ENCODE measurements around the gene GCK.
A peak's percentile ranks its signal among the peaks of the same experiment; 100 is the strongest.
"Not testable (repeated sequence)": the region's sequence is repeated elsewhere in the genome, so short reads cannot be mapped to it uniquely, and the experiment has no call there.

GCK gene

DNA sequence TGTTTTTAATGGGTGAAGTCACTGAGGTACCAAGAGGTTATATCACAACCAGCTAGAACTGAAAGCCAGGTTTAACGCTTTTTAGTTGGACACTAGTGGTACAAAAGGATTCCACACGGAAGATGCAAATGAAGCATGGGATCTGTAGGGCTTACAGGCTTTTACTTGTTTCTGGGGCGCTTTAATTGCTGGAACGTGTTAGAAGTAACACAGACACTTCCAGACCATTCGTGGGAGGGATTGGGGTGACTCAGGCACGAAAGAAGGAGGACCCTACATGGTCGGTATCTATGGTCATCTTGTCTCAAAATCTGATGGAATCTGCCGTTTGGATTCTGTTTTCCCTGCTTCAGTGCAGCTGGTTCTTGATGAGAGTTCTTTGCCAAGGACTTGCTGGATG is 12.6 kb upstream of the GCK start:
- peaks cover 6 to 9% of the 10 kb centered on the region in 2 donors for H3K4me1 ChIP-seq (ENCODE audit: control insufficient read depth in 2 of 2, insufficient read depth in 2 of 2, low read length in 2 of 2)
- peaks cover 0 to 4% of the 10 kb centered on the region in 2 donors for H3K27me3 ChIP-seq (ENCODE audit: control insufficient read depth in 2 of 2, insufficient read depth in 2 of 2, low read length in 2 of 2)
- peak overlapping the region in 1 of 2 donors; percentile 90 for H3K9ac ChIP-seq (ENCODE audit: low read depth in 1 of 2, low read length in 2 of 2)
- H3K27ac ChIP-seq (ENCODE audit: low read depth in 2 of 2, low read length in 2 of 2), result no peak overlapping the region
- H3K36me3 ChIP-seq (ENCODE audit: control insufficient read depth in 2 of 2, insufficient read depth in 2 of 2, low read length in 2 of 2), result peaks cover 20 to 22% of the 10 kb centered on the region in 2 donors
- no peaks in the 10 kb centered on the region for H3K9me3 ChIP-seq (ENCODE audit: control insufficient read depth in 2 of 2, low read length in 2 of 2)
- peak overlapping the region; percentile 93 to 97 for H3K4me3 ChIP-seq (ENCODE audit: low read length in 2 of 2)

- Histone ChIP-seq H3K4me3 (ENCODE audit: low read length in 2 of 2) (peak within 1 kb of the TSS; percentile 93 to 97), H3K27me3 (ENCODE audit: control insufficient read depth in 2 of 2, insufficient read depth in 2 of 2, low read length in 2 of 2) (peaks cover 0 to 4% of the 10 kb centered on the region in 2 donors), H3K27ac (ENCODE audit: low read depth in 2 of 2, low read length in 2 of 2) (peak within 1 kb of the TSS; percentile 77 to 80), H3K36me3 (ENCODE audit: control insufficient read depth in 2 of 2, insufficient read depth in 2 of 2, low read length in 2 of 2) (peaks cover 11 to 13% of the 10 kb centered on the region in 2 donors), H3K4me1 (ENCODE audit: control insufficient read depth in 2 of 2, insufficient read depth in 2 of 2, low read length in 2 of 2) (peaks cover 6 to 9% of the 10 kb centered on the region in 2 donors), H3K9ac (ENCODE audit: low read depth in 1 of 2, low read length in 2 of 2) (peak within 1 kb of the TSS; percentile 88 to 90), H3K9me3 (ENCODE audit: control insufficient read depth in 2 of 2, low read length in 2 of 2) (no peaks in the 10 kb centered on the region)
Measured at GRCh38 chr7:44200699-44201461, 11.6 kb upstream of the GCK start, which contains the start of gene YKT6. TSS of gene YKT6 (plus strand) at chr7:44200978. CDS start at chr7:44201136, 158 bp downstream.

DNA sequence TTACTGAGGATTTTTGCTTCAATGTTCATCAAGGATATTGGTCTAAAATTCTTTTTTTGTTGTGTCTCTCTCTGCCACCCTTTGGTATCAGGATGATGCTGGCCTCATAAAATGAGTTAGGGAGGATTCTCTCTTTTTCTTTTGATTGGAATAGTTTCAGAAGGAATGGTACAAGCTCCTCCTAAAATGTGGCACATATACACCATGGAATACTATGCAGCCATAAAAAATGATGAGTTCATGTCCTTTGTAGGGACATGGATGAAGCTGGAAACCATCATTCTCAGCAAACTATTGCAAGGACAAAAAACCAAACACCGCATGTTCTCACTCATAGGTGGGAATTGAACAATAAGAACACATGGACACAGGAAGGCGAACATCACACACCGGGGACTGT is 10.9 kb upstream of the GCK start:
- H3K4me1 ChIP-seq (ENCODE audit: control insufficient read depth in 2 of 2, insufficient read depth in 2 of 2, low read length in 2 of 2); H3K9ac ChIP-seq (ENCODE audit: low read depth in 1 of 2, low read length in 2 of 2); H3K4me3 ChIP-seq (ENCODE audit: low read length in 2 of 2); H3K27me3 ChIP-seq (ENCODE audit: control insufficient read depth in 2 of 2, insufficient read depth in 2 of 2, low read length in 2 of 2); H3K36me3 ChIP-seq (ENCODE audit: control insufficient read depth in 2 of 2, insufficient read depth in 2 of 2, low read length in 2 of 2); H3K9me3 ChIP-seq (ENCODE audit: control insufficient read depth in 2 of 2, low read length in 2 of 2); H3K27ac ChIP-seq (ENCODE audit: low read depth in 2 of 2, low read length in 2 of 2): not testable (repeated sequence)

- Histone ChIP-seq H3K4me3 (ENCODE audit: low read length in 2 of 2) (no peak overlapping the region), H3K27me3 (ENCODE audit: control insufficient read depth in 2 of 2, insufficient read depth in 2 of 2, low read length in 2 of 2) (peaks cover 0 to 4% of the 10 kb centered on the region in 2 donors), H3K27ac (ENCODE audit: low read depth in 2 of 2, low read length in 2 of 2) (no peak overlapping the region), H3K9me3 (ENCODE audit: control insufficient read depth in 2 of 2, low read length in 2 of 2) (no peaks in the 10 kb centered on the region), H3K9ac (ENCODE audit: low read depth in 1 of 2, low read length in 2 of 2) (no peak overlapping the region), H3K4me1 (ENCODE audit: control insufficient read depth in 2 of 2, insufficient read depth in 2 of 2, low read length in 2 of 2) (peaks cover 6 to 9% of the 10 kb centered on the region in 2 donors), H3K36me3 (ENCODE audit: control insufficient read depth in 2 of 2, insufficient read depth in 2 of 2, low read length in 2 of 2) (no peaks in the 10 kb centered on the region)
Measured at GRCh38 chr7:44197474-44197873, 8.2 kb upstream of the GCK start.

GRCh38 chr7:44196450-44196872 is 7.2 kb upstream of the GCK start:
- H3K36me3 ChIP-seq (ENCODE audit: control insufficient read depth in 2 of 2, insufficient read depth in 2 of 2, low read length in 2 of 2), result no peaks in the 10 kb centered on the region
- H3K4me3 ChIP-seq (ENCODE audit: low read length in 2 of 2), result no peak overlapping the region
- H3K27ac ChIP-seq (ENCODE audit: low read depth in 2 of 2, low read length in 2 of 2), result no peak overlapping the region
- no peaks in the 10 kb centered on the region for H3K9me3 ChIP-seq (ENCODE audit: control insufficient read depth in 2 of 2, low read length in 2 of 2)
- H3K4me1 ChIP-seq (ENCODE audit: control insufficient read depth in 2 of 2, insufficient read depth in 2 of 2, low read length in 2 of 2), result peaks cover 0 to under 1% of the 10 kb centered on the region in 2 donors
- no peak overlapping the region for H3K9ac ChIP-seq (ENCODE audit: low read depth in 1 of 2, low read length in 2 of 2)
- H3K27me3 ChIP-seq (ENCODE audit: control insufficient read depth in 2 of 2, insufficient read depth in 2 of 2, low read length in 2 of 2), result peaks cover 0 to 8% of the 10 kb centered on the region in 2 donors

DNA sequence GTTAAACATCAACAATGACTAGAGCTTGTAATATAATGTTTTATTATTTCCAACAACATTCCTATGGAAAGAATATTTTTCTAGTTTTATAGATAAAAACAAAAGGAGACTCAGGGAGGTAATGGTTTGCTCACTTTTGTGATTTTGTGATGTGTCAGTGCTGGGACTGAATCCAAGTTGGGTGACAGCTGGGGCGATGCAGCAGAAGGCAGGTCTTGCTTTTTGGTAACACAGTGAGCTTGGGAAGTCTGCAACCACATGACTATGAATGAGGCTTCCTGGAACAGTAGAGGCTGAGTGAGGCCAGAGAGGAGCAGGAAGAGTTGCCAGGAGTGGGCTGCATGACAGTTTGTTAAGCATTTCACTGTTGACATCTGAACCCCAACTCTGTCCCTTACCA is 6.7 kb upstream of the GCK start:
- Histone ChIP-seq H3K4me3 (ENCODE audit: low read length in 2 of 2) (no peak overlapping the region), H3K36me3 (ENCODE audit: control insufficient read depth in 2 of 2, insufficient read depth in 2 of 2, low read length in 2 of 2) (no peaks in the 10 kb centered on the region), H3K27ac (ENCODE audit: low read depth in 2 of 2, low read length in 2 of 2) (no peak overlapping the region), H3K9ac (ENCODE audit: low read depth in 1 of 2, low read length in 2 of 2) (no peak overlapping the region), H3K4me1 (ENCODE audit: control insufficient read depth in 2 of 2, insufficient read depth in 2 of 2, low read length in 2 of 2) (no peaks in the 10 kb centered on the region), H3K27me3 (ENCODE audit: control insufficient read depth in 2 of 2, insufficient read depth in 2 of 2, low read length in 2 of 2) (peaks cover 0 to 8% of the 10 kb centered on the region in 2 donors), H3K9me3 (ENCODE audit: control insufficient read depth in 2 of 2, low read length in 2 of 2) (no peaks in the 10 kb centered on the region)

- Histone ChIP-seq H3K27me3 (ENCODE audit: control insufficient read depth in 2 of 2, insufficient read depth in 2 of 2, low read length in 2 of 2) (peaks cover 0 to 8% of the 10 kb centered on the region in 2 donors), H3K27ac (ENCODE audit: low read depth in 2 of 2, low read length in 2 of 2) (no peak overlapping the region), H3K4me3 (ENCODE audit: low read length in 2 of 2) (no peak overlapping the region), H3K9me3 (ENCODE audit: control insufficient read depth in 2 of 2, low read length in 2 of 2) (no peaks in the 10 kb centered on the region), H3K36me3 (ENCODE audit: control insufficient read depth in 2 of 2, insufficient read depth in 2 of 2, low read length in 2 of 2) (no peaks in the 10 kb centered on the region), H3K9ac (ENCODE audit: low read depth in 1 of 2, low read length in 2 of 2) (no peak overlapping the region), H3K4me1 (ENCODE audit: control insufficient read depth in 2 of 2, insufficient read depth in 2 of 2, low read length in 2 of 2) (no peaks in the 10 kb centered on the region)
Measured at GRCh38 chr7:44194562-44195145, 5.4 kb upstream of the GCK start.

DNA sequence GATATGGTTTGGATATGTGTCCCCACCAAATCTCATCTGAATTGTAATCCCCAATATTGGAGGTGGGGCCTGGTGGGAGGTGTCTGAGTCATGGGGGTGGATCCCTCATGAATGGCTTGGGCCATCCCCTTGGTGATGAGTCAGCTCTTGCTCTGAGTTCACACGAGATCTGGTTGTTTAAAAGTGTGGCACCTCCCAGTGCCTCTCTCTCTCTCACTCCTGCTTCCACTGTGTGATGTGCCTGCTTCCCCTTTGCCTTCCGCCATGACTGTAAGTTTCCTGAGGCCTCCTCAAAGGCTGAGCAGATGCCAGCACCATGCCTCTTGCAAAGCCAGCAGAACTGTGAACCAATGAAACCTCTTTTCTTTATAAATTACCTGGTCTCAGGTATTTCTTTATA is 4.8 kb upstream of the GCK start:
- H3K27me3 ChIP-seq (ENCODE audit: control insufficient read depth in 2 of 2, insufficient read depth in 2 of 2, low read length in 2 of 2), result peaks cover 0 to 8% of the 10 kb centered on the region in 2 donors
- no peak overlapping the region for H3K9ac ChIP-seq (ENCODE audit: low read depth in 1 of 2, low read length in 2 of 2)
- H3K9me3 ChIP-seq (ENCODE audit: control insufficient read depth in 2 of 2, low read length in 2 of 2), result no peaks in the 10 kb centered on the region
- H3K27ac ChIP-seq (ENCODE audit: low read depth in 2 of 2, low read length in 2 of 2), result no peak overlapping the region
- H3K4me1 ChIP-seq (ENCODE audit: control insufficient read depth in 2 of 2, insufficient read depth in 2 of 2, low read length in 2 of 2), result no peaks in the 10 kb centered on the region
- no peaks in the 10 kb centered on the region for H3K36me3 ChIP-seq (ENCODE audit: control insufficient read depth in 2 of 2, insufficient read depth in 2 of 2, low read length in 2 of 2)
- H3K4me3 ChIP-seq (ENCODE audit: low read length in 2 of 2), result no peak overlapping the region

DNA sequence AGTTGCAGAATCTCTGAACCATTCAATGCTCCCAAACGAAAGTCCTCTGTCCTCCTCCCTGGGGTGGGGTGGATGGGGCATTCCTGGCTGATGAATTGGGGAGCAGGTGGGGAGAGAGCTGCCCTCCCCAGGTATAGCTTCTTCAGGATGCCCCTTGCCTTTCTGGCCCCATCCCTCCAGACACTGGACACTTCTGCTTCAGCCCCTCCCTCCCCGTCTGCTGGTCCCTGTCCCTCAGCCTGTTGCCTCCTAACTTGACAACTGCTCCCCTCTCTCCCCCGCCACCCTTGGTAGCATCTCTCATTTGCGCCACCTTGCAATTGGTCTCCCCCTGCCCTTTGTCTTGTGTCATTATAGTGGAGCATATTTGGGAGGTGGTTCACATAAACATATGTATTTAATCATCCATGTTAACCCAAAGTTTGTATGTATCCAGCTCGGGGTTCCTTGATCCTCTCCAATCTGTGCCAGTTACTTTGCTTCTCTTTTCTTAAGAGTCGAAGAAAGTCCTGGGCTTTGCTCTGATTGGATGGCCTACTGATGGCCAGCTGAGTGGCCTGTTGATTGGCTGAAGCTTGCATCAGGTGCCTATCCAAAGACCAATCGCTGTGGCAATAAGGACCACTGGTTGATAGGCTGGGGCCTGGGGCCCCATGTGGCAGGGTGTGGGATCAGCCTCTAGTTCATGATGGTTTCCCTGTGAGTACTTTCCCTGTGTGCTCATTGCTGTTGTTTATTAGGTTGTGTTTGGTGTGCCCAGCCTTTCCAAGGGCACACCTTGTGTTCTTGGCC is 4.0 kb upstream of the GCK start:
- H3K36me3 ChIP-seq (ENCODE audit: control insufficient read depth in 2 of 2, insufficient read depth in 2 of 2, low read length in 2 of 2), result no peaks in the 10 kb centered on the region
- peaks cover 0 to 8% of the 10 kb centered on the region in 2 donors for H3K27me3 ChIP-seq (ENCODE audit: control insufficient read depth in 2 of 2, insufficient read depth in 2 of 2, low read length in 2 of 2)
- no peaks in the 10 kb centered on the region for H3K4me1 ChIP-seq (ENCODE audit: control insufficient read depth in 2 of 2, insufficient read depth in 2 of 2, low read length in 2 of 2)
- no peak overlapping the region for H3K9ac ChIP-seq (ENCODE audit: low read depth in 1 of 2, low read length in 2 of 2)
- H3K4me3 ChIP-seq (ENCODE audit: low read length in 2 of 2), result no peak overlapping the region
- no peak overlapping the region for H3K27ac ChIP-seq (ENCODE audit: low read depth in 2 of 2, low read length in 2 of 2)
- H3K9me3 ChIP-seq (ENCODE audit: control insufficient read depth in 2 of 2, low read length in 2 of 2), result no peaks in the 10 kb centered on the region

GRCh38 chr7:44191171-44191570 is 1.9 kb upstream of the GCK start:
- H3K4me3 ChIP-seq (ENCODE audit: low read length in 2 of 2), result no peak overlapping the region
- H3K9me3 ChIP-seq (ENCODE audit: control insufficient read depth in 2 of 2, low read length in 2 of 2), result no peaks in the 10 kb centered on the region
- no peak overlapping the region for H3K9ac ChIP-seq (ENCODE audit: low read depth in 1 of 2, low read length in 2 of 2)
- H3K27me3 ChIP-seq (ENCODE audit: control insufficient read depth in 2 of 2, insufficient read depth in 2 of 2, low read length in 2 of 2), result peaks cover 0 to 4% of the 10 kb centered on the region in 2 donors
- H3K4me1 ChIP-seq (ENCODE audit: control insufficient read depth in 2 of 2, insufficient read depth in 2 of 2, low read length in 2 of 2), result no peaks in the 10 kb centered on the region
- no peak overlapping the region for H3K27ac ChIP-seq (ENCODE audit: low read depth in 2 of 2, low read length in 2 of 2)
- no peaks in the 10 kb centered on the region for H3K36me3 ChIP-seq (ENCODE audit: control insufficient read depth in 2 of 2, insufficient read depth in 2 of 2, low read length in 2 of 2)
